ENCODE measurements around the gene SERPINB1.

Gene SERPINB1

DNA sequence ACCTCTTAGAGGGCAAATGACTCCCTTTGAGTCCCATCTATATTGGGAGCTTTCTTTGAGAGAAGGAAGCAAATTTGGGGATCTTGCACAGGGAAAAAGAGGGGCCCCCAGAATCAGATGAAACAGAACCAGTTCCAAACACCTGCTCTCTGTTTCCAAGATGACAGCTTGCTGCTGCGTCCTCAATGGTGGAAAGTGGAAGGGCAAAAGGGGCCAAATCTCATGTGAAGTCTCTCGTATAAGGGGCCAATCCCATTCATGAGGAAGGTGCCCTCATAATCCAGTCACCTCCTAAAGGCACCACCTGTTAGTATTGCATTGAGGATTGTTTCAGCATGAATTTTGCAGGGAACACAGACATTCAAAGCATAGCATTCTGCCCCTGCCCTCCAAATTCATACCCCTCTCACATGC, 483 bp upstream of the SERPINB1 start:
- no peak for DNase-seq
- no peaks in the 10 kb centered on the region for H3K27me3 ChIP-seq
- H3K9me3 ChIP-seq, result no peaks in the 10 kb centered on the region
- peaks cover 0 to 40% (median 36%) of the 10 kb centered on the region in 4 donors for H3K4me1 ChIP-seq
- peak overlapping the region; percentile 94 to 97 for H3K27ac ChIP-seq
- TF ChIP-seq, protein P1, sequence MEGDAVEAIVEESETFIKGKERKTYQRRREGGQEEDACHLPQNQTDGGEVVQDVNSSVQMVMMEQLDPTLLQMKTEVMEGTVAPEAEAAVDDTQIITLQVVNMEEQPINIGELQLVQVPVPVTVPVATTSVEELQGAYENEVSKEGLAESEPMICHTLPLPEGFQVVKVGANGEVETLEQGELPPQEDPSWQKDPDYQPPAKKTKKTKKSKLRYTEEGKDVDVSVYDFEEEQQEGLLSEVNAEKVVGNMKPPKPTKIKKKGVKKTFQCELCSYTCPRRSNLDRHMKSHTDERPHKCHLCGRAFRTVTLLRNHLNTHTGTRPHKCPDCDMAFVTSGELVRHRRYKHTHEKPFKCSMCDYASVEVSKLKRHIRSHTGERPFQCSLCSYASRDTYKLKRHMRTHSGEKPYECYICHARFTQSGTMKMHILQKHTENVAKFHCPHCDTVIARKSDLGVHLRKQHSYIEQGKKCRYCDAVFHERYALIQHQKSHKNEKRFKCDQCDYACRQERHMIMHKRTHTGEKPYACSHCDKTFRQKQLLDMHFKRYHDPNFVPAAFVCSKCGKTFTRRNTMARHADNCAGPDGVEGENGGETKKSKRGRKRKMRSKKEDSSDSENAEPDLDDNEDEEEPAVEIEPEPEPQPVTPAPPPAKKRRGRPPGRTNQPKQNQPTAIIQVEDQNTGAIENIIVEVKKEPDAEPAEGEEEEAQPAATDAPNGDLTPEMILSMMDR (IDR thresholded peaks at IDR 0.05), result no peak
- intact Hi-C loops (cut with DNase I; ENCODE audit: low total_unique reads), result loop anchor here (5.0 kb wide), 3 partner anchors 50 to 145 kb away; no protein-coding TSS in a partner anchor
- peaks cover 7 to 25% (median 13%) of the 10 kb centered on the region in 3 donors for H3K36me3 ChIP-seq
- H3K4me3 ChIP-seq, result peak overlapping the region; percentile 68 to 78

DNA sequence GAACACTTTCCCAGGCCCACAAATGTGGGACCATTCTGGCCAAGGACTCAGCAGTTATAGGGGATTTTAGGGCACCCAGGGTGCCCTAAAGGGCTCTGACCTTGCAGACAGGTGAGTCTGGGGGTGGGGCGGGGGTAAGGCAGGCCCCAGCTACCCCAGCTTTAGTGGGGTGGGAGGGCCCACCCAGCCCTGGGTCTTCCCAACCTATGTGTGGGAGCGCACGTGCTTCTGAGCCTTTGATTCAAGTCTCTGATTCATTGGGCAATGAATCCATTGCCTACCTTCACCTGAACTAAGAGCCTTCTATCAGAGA, 958 bp downstream of the SERPINB1 start:
- intact Hi-C loops (cut with DNase I; ENCODE audit: low total_unique reads), result loop anchor here (5.0 kb wide), 3 partner anchors 48 to 147 kb away; no protein-coding TSS in a partner anchor
- peak overlapping the region; percentile 68 to 78 for H3K4me3 ChIP-seq
- peak overlapping the region; percentile 94 to 97 for H3K27ac ChIP-seq
- peaks cover 22 to 38% (median 25%) of the 10 kb centered on the region in 3 donors for H3K36me3 ChIP-seq
- TF ChIP-seq, protein P1 (IDR thresholded peaks at IDR 0.05), result no peak
- H3K27me3 ChIP-seq, result no peaks in the 10 kb centered on the region
- H3K4me1 ChIP-seq, result peaks cover 0 to 34% (median 28%) of the 10 kb centered on the region in 4 donors
- DNase-seq, result no peak
- H3K9me3 ChIP-seq, result no peaks in the 10 kb centered on the region

DNA sequence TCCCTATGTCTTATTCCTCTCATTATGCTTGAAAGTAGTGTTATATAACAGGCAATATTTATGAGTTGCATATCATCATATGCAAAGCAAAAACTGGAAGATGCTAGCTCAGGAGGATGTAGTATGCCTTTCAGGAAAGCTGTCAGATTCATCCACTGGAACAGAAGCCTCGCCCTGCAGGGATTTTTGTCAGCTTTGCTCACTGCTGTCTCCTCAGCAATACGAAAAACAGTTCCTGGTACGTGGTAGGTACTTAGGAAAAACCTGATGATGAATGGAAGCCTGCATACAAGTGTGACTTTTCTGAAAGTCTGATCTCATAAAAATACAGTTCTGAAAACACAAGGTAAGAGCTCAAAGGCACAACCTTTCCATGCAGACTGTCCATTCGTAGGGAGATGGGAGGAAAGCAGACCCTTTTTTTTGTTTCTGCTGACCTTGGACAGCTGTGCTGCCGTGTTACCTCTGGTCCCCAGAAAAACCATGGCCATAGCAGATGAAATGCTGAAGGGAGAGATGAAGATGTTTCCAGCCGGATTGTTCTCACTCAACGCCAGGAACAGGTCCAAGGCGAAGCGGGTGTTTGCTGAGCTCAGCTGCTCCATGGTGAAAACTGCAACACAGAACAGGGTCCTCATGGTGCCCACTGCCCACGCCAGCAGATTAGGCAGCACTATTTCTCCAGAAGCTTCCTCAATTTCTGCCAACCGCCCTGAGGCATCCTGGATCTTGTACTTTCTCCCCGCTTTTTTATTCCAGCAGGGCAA, 1.5 kb downstream of the SERPINB1 start:
- Histone ChIP-seq H3K4me3 (peak overlapping the region; percentile 68 to 78), H3K4me1 (peaks cover 0 to 34% (median 28%) of the 10 kb centered on the region in 4 donors), H3K36me3 (peaks cover 27 to 43% (median 31%) of the 10 kb centered on the region in 3 donors), H3K9me3 (no peaks in the 10 kb centered on the region), H3K27me3 (no peaks in the 10 kb centered on the region), H3K27ac (peak overlapping the region; percentile 94 to 97)
- DNase-seq, result no peak
- TF ChIP-seq, protein P1 (IDR thresholded peaks at IDR 0.05), result no peak
- intact Hi-C loops (cut with DNase I; ENCODE audit: low total_unique reads), result loop anchor here (5.0 kb wide), 3 partner anchors 48 to 147 kb away; no protein-coding TSS in a partner anchor

DNA sequence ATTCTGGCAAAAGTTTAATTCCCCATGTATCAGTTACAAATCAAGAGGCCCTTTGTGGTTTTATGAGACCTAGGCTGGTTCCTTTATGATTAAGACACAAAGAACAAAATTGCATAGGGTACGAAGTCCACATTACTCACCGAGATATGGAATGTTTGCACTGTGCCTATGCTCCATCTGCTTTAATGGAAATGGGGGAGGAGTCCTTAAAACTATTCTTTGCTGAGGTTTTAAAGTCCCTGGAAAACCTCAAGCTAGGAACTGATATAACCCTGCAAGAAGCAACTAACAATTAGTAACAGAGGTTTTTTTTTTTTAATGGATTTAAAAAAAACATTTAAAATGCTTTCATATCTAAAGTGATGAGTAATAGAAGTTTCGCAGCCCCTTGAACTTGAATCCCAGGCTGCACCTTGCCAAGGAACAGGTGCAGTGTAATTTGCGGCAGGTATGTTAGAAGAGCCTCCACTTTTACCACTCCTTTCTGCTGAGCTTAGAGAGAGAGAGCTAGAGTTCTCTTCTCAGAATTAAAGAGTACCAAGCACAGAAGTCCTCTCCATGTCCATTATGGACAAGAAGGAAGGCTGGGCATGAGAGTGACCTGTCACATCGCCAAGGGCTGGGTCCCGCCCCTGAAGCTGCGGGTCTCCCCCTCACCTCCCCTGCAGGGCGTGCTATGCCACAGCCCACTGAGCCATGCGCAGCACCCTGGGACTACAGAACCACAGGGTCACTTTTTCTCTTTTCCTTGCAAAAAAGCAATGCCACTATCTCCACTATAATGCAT, 2.3 kb downstream of the SERPINB1 start:
- peaks cover 0 to 34% (median 28%) of the 10 kb centered on the region in 4 donors for H3K4me1 ChIP-seq
- H3K4me3 ChIP-seq, result peak overlapping the region; percentile 68 to 78
- intact Hi-C loops (cut with DNase I; ENCODE audit: low total_unique reads), result no loop called here
- DNase-seq, result no peak
- no peaks in the 10 kb centered on the region for H3K9me3 ChIP-seq
- no peak overlapping the region for H3K27ac ChIP-seq
- no peaks in the 10 kb centered on the region for H3K27me3 ChIP-seq
- TF ChIP-seq, protein P1 (IDR thresholded peaks at IDR 0.05), result no peak
- H3K36me3 ChIP-seq, result peaks cover 35 to 50% (median 39%) of the 10 kb centered on the region in 3 donors

DNA sequence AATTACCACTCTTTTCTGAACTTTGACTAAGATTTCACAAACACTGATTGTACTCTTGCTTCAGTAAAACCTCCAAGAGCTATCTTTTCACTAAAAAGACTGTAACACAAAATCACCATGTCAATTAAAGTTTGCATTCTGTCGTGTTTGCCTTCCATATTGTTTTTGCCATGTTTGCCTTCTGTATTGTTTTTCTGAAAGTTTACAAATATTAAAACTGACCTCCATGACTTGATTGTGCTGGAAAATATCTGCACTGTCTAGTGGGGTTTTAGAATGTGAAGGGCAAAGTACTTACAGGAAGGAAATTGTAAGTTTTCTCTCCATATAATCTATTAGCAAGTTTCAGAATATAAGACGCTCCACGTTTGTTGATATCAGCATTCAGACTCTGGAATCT, 3.4 kb downstream of the SERPINB1 start:
- Histone ChIP-seq H3K36me3 (peaks cover 46 to 62% (median 49%) of the 10 kb centered on the region in 3 donors), H3K27ac (no peak overlapping the region), H3K27me3 (no peaks in the 10 kb centered on the region), H3K4me3 (no peak overlapping the region), H3K9me3 (no peaks in the 10 kb centered on the region), H3K4me1 (peaks cover 0 to 34% (median 28%) of the 10 kb centered on the region in 4 donors)
- TF ChIP-seq, protein P1 (IDR thresholded peaks at IDR 0.05), result no peak
- DNase-seq, result no peak
- intact Hi-C loops (cut with DNase I; ENCODE audit: low total_unique reads), result no loop called here
